Uterus (tissue), 4 donors: ENCODE data around the gene CFAP161. TPM values are rescaled to one million over a fixed set of nuclear protein-coding genes. Genes with fewer than 3 reads are reported as not detected.

Experiments used
- DNase-seq, 2 donors: peaks; one replicate each; pipeline ENCODE4 v3.0.0-alpha.2; 2019 to 2020
- H3K27ac ChIP-seq, 2 donors: fragments of 200-600 bp; sonication (generic); 1 replicate in 1 of 2; 2 replicates in 1 of 2; pipeline ENCODE4 v1.5.1; 2016 to 2018
- H3K27me3 ChIP-seq, 2 donors: fragments of 200-600 bp; sonication (generic); one replicate each; pipeline ENCODE4 v1.5.1; 2018 to 2019; ENCODE audit warnings: control low read depth in 1 of 2
- H3K36me3 ChIP-seq, 2 donors: fragments of 200-600 bp; sonication (generic); one replicate each; pipeline ENCODE4 v1.5.1; 2019; ENCODE audit warnings: control low read depth in 1 of 2
- H3K4me1 ChIP-seq, 2 donors: fragments of 200-600 bp; sonication (generic); one replicate each; pipeline ENCODE4 v1.5.1; 2018 to 2019; ENCODE audit warnings: control low read depth in 1 of 2
- H3K4me3 ChIP-seq, 2 donors: fragments of 200-600 bp; sonication (generic); 1 replicate in 1 of 2; 2 replicates in 1 of 2; pipeline ENCODE4 v1.5.1; 2018 to 2019; ENCODE audit warnings: mild to moderate bottlenecking in 1 of 2
- H3K9me3 ChIP-seq, 2 donors: fragments of 200-600 bp; sonication (generic); one replicate each; pipeline ENCODE4 v1.5.1; 2019; ENCODE audit warnings: control low read depth in 1 of 2
- POLR2A ChIP-seq, 2 donors: fragments of 450-650 bp; IDR thresholded peaks; one replicate each; pipeline ENCODE4 v1.6.1; 2016; ENCODE audit warnings: antibody characterized with exemption in 2 of 2, mild to moderate bottlenecking in 1 of 2, moderate library complexity in 1 of 2
- intact Hi-C: fragments of 100-400 bp; cut with DNase I; formaldehyde crosslinking; loops from one replicate; pipeline ENCODE4 v1.15.1; 2023; ENCODE audit warnings: low total_unique reads
- total RNA-seq, 4 donors: library from RNA; depleted of rRNA in 3 of 4; stranded (reverse); fragments of >200 nt in 3 of 4; gene quantifications; one replicate each; pipeline versions ENCODE4 v1.1.0 to v1.2.4, GENCODE V29; 2014 to 2023
- TF ChIP-seq, protein P1 (sequence below), 4 experiments: fragments of 200-600 bp in 2 of 4; fragments of 450-650 bp in 2 of 4; sonication (generic) in 2 of 4; IDR thresholded peaks; one replicate each; pipeline ENCODE4 v1.5.1; 2016 to 2019; ENCODE audit warnings: antibody characterized with exemption in 4 of 4, mild to moderate bottlenecking in 2 of 4, moderate library complexity in 1 of 4
- donor health status: DM: yes; HTN: yes; CAD: no.

Gene CFAP161
- total RNA-seq, 4 donors from 2014 or later: 2.8 to 3.3 TPM; not detected in 2

DNA sequence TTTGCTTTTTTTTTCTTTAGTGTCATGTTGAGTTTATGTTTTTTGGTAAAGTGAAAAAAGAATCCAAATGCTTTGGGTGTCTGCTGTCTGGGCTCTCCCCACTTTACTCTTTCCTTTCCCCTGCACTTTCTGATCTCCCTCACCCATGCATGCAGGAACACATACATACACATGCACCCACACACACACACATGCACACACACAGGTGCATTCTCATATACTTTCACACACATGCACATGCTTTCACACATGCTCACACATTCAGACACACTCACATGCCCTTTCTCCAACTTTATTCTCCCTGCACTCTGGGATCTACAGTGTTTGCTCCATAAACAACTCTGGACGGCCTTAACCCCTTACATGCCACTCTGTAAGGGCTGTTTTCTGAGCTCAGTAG lies 46.4 kb upstream of the CFAP161 start:
- no peak for TF ChIP-seq POLR2A (IDR thresholded peaks at IDR 0.05)
- TF ChIP-seq, protein P1, sequence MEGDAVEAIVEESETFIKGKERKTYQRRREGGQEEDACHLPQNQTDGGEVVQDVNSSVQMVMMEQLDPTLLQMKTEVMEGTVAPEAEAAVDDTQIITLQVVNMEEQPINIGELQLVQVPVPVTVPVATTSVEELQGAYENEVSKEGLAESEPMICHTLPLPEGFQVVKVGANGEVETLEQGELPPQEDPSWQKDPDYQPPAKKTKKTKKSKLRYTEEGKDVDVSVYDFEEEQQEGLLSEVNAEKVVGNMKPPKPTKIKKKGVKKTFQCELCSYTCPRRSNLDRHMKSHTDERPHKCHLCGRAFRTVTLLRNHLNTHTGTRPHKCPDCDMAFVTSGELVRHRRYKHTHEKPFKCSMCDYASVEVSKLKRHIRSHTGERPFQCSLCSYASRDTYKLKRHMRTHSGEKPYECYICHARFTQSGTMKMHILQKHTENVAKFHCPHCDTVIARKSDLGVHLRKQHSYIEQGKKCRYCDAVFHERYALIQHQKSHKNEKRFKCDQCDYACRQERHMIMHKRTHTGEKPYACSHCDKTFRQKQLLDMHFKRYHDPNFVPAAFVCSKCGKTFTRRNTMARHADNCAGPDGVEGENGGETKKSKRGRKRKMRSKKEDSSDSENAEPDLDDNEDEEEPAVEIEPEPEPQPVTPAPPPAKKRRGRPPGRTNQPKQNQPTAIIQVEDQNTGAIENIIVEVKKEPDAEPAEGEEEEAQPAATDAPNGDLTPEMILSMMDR (IDR thresholded peaks at IDR 0.05): no peak
- Histone ChIP-seq H3K9me3 (no peaks in the 10 kb centered on the region), H3K27ac (peak overlapping the region; percentile 13 to 56), H3K4me1 (no peaks in the 10 kb centered on the region), H3K36me3 (no peaks in the 10 kb centered on the region), H3K4me3 (no peak overlapping the region), H3K27me3 (no peaks in the 10 kb centered on the region)
- intact Hi-C loops: no loop called here
- DNase-seq: no peak

DNA sequence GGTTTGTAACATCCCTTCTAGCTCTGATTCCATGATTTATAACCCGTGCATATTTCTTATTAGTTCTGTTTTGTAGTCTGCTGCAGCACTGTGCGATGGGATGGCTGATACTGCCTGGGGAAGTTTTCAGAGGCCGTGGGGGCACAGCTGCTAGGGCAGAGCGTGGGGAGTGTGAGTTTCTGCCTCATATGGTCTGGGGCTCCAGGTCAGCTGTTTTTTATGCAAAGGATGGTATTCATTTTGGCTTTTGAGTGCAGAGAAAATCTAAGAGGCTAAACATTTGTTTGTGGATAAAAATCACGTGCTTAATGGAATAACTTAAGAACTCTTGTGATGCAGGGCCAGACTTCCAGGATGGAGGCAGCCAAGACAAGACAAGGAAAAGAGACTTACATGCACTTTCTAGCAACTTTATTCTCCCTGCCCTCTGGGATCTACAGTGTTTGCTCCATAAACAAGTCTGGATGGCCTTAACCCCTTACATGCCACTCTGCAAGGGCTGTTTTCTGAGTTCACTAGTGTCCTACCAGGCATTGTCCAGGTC lies 45.5 kb upstream of the CFAP161 start:
- H3K27ac ChIP-seq: peak overlapping the region; percentile 13 to 56
- no peak for DNase-seq
- no peaks in the 10 kb centered on the region for H3K9me3 ChIP-seq
- intact Hi-C loops: no loop called here
- no peaks in the 10 kb centered on the region for H3K4me1 ChIP-seq
- TF ChIP-seq, protein P1 (IDR thresholded peaks at IDR 0.05): no peak
- TF ChIP-seq POLR2A (IDR thresholded peaks at IDR 0.05): no peak
- H3K4me3 ChIP-seq: no peak overlapping the region
- H3K36me3 ChIP-seq: no peaks in the 10 kb centered on the region
- no peaks in the 10 kb centered on the region for H3K27me3 ChIP-seq

DNA sequence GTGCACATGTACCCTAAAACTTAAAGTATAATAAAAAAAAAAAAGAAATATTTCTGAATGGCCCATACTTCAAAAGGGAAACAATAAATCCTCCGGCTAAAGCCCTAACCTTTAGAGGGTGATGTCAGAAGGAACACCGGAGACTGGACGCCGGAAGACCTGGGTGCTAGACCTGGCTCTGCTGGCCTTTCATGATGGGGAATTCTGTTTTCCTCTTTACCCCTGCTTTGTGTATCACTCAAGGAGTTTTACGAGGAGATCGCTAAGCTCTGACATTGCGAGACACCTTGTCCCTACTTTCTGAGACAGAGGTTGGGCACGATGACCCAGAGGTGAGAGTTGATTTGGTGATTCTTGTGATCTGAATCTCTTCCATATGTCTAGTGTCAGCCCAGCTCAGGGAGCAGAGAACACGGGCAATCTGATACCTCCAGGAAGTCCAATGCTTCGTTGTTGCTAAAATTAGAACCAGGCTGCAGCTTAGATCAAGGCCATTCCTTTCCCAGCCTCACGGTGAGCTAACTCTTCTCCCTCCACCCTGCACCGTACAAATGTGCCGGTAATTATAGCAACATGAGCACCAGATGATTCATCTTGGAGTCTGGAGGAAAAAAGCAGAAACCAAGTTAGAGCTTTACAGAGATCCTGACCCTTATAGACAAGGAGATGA lies 42.0 kb upstream of the CFAP161 start:
- DNase-seq: peak; percentile 36 to 72
- Histone ChIP-seq H3K27me3 (no peaks in the 10 kb centered on the region), H3K9me3 (no peaks in the 10 kb centered on the region), H3K4me3 (no peak overlapping the region), H3K36me3 (no peaks in the 10 kb centered on the region), H3K27ac (peak overlapping the region; percentile 51 to 65), H3K4me1 (no peaks in the 10 kb centered on the region)
- TF ChIP-seq, protein P1 (IDR thresholded peaks at IDR 0.05): no peak
- no peak for TF ChIP-seq POLR2A (IDR thresholded peaks at IDR 0.05)
- intact Hi-C loops: no loop called here

DNA sequence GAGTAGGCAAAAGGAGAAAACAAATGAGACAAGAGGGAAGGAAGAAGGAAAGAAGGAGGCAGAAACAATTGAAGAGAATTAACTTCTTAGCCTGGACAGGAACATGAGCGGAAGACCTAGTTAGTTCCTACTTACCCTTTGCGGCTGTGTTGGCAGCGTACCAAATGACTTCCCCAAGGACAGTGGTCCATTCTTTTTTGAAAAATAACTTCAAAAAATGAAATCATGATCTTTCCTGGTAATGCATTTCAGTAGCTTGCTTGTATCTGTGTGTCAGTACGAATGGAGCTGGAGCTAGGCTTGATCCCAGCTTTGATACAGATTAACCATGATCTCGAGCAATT lies 41.5 kb upstream of the CFAP161 start:
- Histone ChIP-seq H3K9me3 (no peaks in the 10 kb centered on the region), H3K27me3 (no peaks in the 10 kb centered on the region), H3K4me3 (no peak overlapping the region), H3K27ac (peak overlapping the region; percentile 51 to 65), H3K36me3 (no peaks in the 10 kb centered on the region), H3K4me1 (no peaks in the 10 kb centered on the region)
- peak in 1 of 2 donors; percentile 39 for DNase-seq
- intact Hi-C loops: no loop called here
- TF ChIP-seq, protein P1 (IDR thresholded peaks at IDR 0.05): no peak
- no peak for TF ChIP-seq POLR2A (IDR thresholded peaks at IDR 0.05)

DNA sequence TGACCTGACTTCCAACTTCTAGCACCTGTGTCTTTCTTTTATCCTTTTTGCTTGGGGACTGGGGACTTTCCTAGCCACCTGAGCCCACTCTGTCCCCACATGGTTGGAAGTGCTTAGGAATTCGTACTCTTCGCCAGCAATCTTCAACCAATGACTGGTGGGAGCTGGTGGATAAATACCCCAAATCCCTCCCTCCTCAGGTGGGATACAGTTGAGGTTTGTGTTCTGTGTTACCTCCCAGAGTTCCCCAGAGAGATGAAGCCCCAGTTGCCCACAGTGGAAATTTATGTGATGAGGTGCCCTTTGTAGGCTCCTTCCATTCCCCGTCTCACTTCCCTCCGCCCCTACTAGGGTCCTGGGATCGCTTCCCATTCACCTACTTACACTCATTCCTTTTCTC lies 40.1 kb upstream of the CFAP161 start:
- DNase-seq: no peak
- Histone ChIP-seq H3K36me3 (no peaks in the 10 kb centered on the region), H3K4me3 (no peak overlapping the region), H3K4me1 (no peaks in the 10 kb centered on the region), H3K9me3 (no peaks in the 10 kb centered on the region), H3K27me3 (no peaks in the 10 kb centered on the region), H3K27ac (no peak overlapping the region)
- intact Hi-C loops: no loop called here
- TF ChIP-seq POLR2A (IDR thresholded peaks at IDR 0.05): no peak
- TF ChIP-seq, protein P1 (IDR thresholded peaks at IDR 0.05): no peak
